22Rv1 (cell line): ENCODE data around the gene P2RX3.

Experiments used
- H3K27ac ChIP-seq: fragments of 450-650 bp; 2 replicates; pipeline ENCODE4 v1.5.1; 2017
- CTCF ChIP-seq: fragments of 450-650 bp; IDR thresholded peaks from 2 replicates; pipeline ENCODE4 v1.5.1; 2017; ENCODE audit warnings: mild to moderate bottlenecking
- ZFX ChIP-seq: fragments of 450-650 bp; IDR thresholded peaks from 2 replicates; pipeline ENCODE4 v1.6.1; 2017; ENCODE audit warnings: antibody characterized with exemption, borderline replicate concordance

Gene P2RX3

GRCh38 chr11:57300785-57301184, 37.4 kb upstream of the P2RX3 start:
- no peak for TF ChIP-seq ZFX
- TF ChIP-seq CTCF = no peak
- H3K27ac ChIP-seq = no peak overlapping the region

- H3K27ac ChIP-seq = no peak overlapping the region
- no peak for TF ChIP-seq CTCF
- no peak for TF ChIP-seq ZFX
These were observed 36.3 kb upstream of the P2RX3 start for GRCh38 chr11:57301711-57302423.

- TF ChIP-seq CTCF = no peak
- TF ChIP-seq ZFX = no peak
- no peak overlapping the region for H3K27ac ChIP-seq
These were observed 35.7 kb upstream of the P2RX3 start for GRCh38 chr11:57302489-57302888.

- no peak overlapping the region for H3K27ac ChIP-seq
- TF ChIP-seq ZFX (no peak), CTCF (no peak)
These were observed 34.7 kb upstream of the P2RX3 start for GRCh38 chr11:57303280-57303989.

DNA sequence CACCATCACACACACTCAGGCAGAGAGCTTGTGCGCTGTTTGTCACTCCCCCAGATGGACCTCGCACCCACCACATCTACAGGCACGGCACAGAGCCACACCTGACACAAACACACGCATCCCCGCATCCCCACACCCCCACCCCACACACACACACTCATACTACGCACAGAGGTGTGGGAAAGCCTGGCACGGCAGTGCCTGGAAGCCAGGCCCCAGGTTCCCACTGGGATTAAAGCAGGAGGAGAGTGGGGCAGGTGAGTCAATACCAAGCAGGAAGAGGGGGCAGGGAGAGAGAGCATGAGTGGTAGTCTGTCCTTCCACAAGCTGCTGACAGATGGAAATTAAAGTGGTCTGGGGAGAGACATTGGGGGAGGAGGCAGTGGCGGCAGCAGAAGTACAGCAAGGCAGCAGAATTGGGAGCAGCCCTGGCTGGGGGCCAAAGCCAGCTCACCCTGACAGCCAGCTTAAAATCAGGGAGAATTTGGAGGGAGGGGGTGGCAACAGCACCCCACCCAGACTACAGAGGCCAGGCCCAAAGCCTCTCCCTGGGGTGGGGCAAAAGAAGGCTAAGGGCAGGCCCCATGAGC, 34.1 kb upstream of the P2RX3 start:
- TF ChIP-seq CTCF (no peak), ZFX (no peak)
- H3K27ac ChIP-seq = no peak overlapping the region

GRCh38 chr11:57305523-57305922, 32.6 kb upstream of the P2RX3 start:
- TF ChIP-seq ZFX = no peak
- TF ChIP-seq CTCF = no peak
- no peak overlapping the region for H3K27ac ChIP-seq

DNA sequence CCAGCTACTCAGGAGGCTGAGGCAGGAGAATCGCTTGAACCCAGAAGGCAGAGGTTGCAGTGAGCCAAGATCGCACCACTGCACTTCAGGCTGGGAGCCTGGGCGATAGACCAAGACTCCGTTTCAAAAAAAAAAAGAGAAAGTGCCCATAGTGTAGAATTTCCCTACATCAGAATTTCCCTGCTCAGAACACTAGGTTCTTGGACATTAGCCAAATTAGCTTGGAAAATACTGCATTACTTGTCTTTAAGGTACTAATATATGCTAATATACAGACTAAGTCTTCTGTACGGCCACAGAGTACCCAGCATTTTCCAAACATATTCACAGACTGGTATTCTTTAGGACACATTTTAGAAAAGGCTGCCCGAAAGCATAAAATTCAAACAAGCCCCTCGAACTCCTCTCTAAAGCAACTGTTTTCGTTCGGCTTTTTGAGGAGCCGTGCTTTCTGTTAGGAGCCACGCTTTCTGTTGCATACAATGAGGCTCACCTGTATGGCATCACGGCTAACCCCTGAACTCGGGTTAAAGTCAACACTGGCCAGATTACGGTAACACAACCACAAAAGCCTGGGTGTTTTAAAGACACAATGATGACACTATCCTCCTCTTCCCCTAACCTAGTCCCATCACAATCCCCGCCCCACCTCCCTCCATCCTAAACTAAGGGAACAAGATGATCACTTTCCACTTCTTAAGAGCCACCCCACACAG, 31.8 kb upstream of the P2RX3 start:
- H3K27ac ChIP-seq = no peak overlapping the region
- TF ChIP-seq CTCF (no peak), ZFX (no peak)
